SK-N-SH (cell line): ENCODE measurements around the gene MEI1. TPM values are rescaled to one million over a fixed set of nuclear protein-coding genes. Genes with fewer than 3 reads are reported as not detected.

Source experiments
- CTCF ChIA-PET: fragments of 300-600, 350-600 bp; formaldehyde crosslinking; extraction: SDS; loops from one replicate; lab custom pipeline; 2021; lab: Yijun Ruan, JAX
- POLR2A ChIA-PET: fragments of 350-600 bp; sonication (Branson Sonifier 250); formaldehyde crosslinking; extraction: SDS; loops from one replicate; lab custom pipeline; 2020; ENCODE audit warnings: antibody characterized with exemption, inconsistent platforms; lab: Yijun Ruan, JAX
- DNase-seq: peaks from one replicate; pipeline ENCODE4 v3.0.0; 2012
- H2AFZ ChIP-seq: fragments of 200-600 bp; sonication (generic); 2 replicates; pipeline ENCODE4 v1.8.1; 2016; ENCODE audit warnings: antibody characterized with exemption, mild to moderate bottlenecking, low read depth
- H3F3A ChIP-seq: fragments of 200-600 bp; sonication (generic); replicated peaks from 2 replicates; pipeline ENCODE3; 2016; ENCODE audit warnings: antibody characterized with exemption, mild to moderate bottlenecking; ENCODE audit not compliant: insufficient read depth
- H3K27ac ChIP-seq, 2 experiments: fragments of 200-500 bp in 1 of 2; fragments of 200-600 bp in 1 of 2; sonication (Bioruptor generic) in 1 of 2; sonication (generic), shearing (Covaris generic) in 1 of 2; 2 replicates each; pipeline versions ENCODE4 v1.5.1 to v1.6.1; 2014 to 2016; ENCODE audit warnings: low read depth in 2 of 2, inconsistent platforms in 1 of 2, low read length in 1 of 2, mild to moderate bottlenecking in 1 of 2, mixed read lengths in 1 of 2
- H3K27me3 ChIP-seq: fragments of 200-600 bp; sonication (generic), shearing (Covaris generic); 2 replicates; pipeline ENCODE4 v1.6.1; 2016; ENCODE audit warnings: mixed run types; ENCODE audit not compliant: insufficient read depth
- H3K36me3 ChIP-seq, 2 experiments: fragments of 200-500 bp in 1 of 2; fragments of 200-600 bp in 1 of 2; sonication (Bioruptor generic) in 1 of 2; sonication (generic) in 1 of 2; replicated peaks in 1 of 2; 2 replicates each; pipeline versions ENCODE3 to v1.5.1; 2014 to 2016; ENCODE audit warnings: low read length in 1 of 2, mild to moderate bottlenecking in 1 of 2; ENCODE audit not compliant: insufficient read depth in 2 of 2, control insufficient read depth in 1 of 2
- H3K4me1 ChIP-seq, 2 experiments: fragments of 200-500 bp in 1 of 2; fragments of 200-600 bp in 1 of 2; sonication (Bioruptor generic) in 1 of 2; sonication (generic), shearing (Covaris generic) in 1 of 2; 2 replicates each; pipeline versions ENCODE4 v1.5.1 to v1.6.1; 2014 to 2016; ENCODE audit warnings: low read depth in 1 of 2, low read length in 1 of 2, mixed run types in 1 of 2; ENCODE audit not compliant: insufficient read depth in 2 of 2, control insufficient read depth in 1 of 2
- H3K4me2 ChIP-seq: fragments of 200-600 bp; sonication (generic), shearing (Covaris generic); 2 replicates; pipeline ENCODE4 v1.6.1; 2017; ENCODE audit warnings: mixed run types
- H3K4me3 ChIP-seq, 2 experiments: fragments of 200-500 bp in 1 of 2; fragments of 200-600 bp in 1 of 2; sonication (Bioruptor generic) in 1 of 2; sonication (generic), shearing (Covaris generic) in 1 of 2; 2 replicates each; pipeline versions ENCODE4 v1.5.1 to v1.8.1; 2014 to 2016; ENCODE audit warnings: low read depth in 2 of 2, inconsistent platforms in 1 of 2, low read length in 1 of 2, mild to moderate bottlenecking in 1 of 2, mixed read lengths in 1 of 2, moderate library complexity in 1 of 2
- H3K79me2 ChIP-seq: fragments of 200-600 bp; sonication (generic); 2 replicates; pipeline ENCODE4 v1.8.1; 2017; ENCODE audit warnings: mild to moderate bottlenecking; ENCODE audit not compliant: insufficient read depth
- H3K9ac ChIP-seq: fragments of 200-600 bp; sonication (generic); 2 replicates; pipeline ENCODE4 v1.6.1; 2017; ENCODE audit warnings: mixed run types
- H3K9me2 ChIP-seq: fragments of 200-600 bp; sonication (generic); 2 replicates; pipeline ENCODE4 v1.6.1; 2017; ENCODE audit warnings: mixed run types
- H3K9me3 ChIP-seq: fragments of 200-600 bp; sonication (generic); 2 replicates; pipeline ENCODE4 v1.6.1; 2017; ENCODE audit warnings: mixed run types, mild to moderate bottlenecking, moderate library complexity
- H4K20me1 ChIP-seq: fragments of 200-600 bp; sonication (generic); 2 replicates; pipeline ENCODE4 v1.6.1; 2017; ENCODE audit warnings: mild to moderate bottlenecking, mixed run types; ENCODE audit not compliant: insufficient read depth
- ELF1 ChIP-seq: IDR thresholded peaks from 2 replicates; pipeline ENCODE4 v1.4.0; 2012
- EP300 ChIP-seq, 2 experiments: IDR thresholded peaks; 2 replicates each; pipeline versions ENCODE4 v1.4.0 to v1.6.1; 2012; ENCODE audit warnings: borderline replicate concordance in 1 of 2, low read depth in 1 of 2, low read length in 1 of 2
- FOSL2 ChIP-seq: IDR thresholded peaks from 2 replicates; pipeline ENCODE4 v1.4.0; 2012; ENCODE audit warnings: low read depth, mild to moderate bottlenecking, moderate library complexity, borderline replicate concordance
- FOXM1 ChIP-seq: IDR thresholded peaks from 2 replicates; pipeline ENCODE4 v1.4.0; 2012; ENCODE audit warnings: low read depth, mild to moderate bottlenecking
- IRF3 ChIP-seq: fragments of 150-350 bp; IDR thresholded peaks from 2 replicates; pipeline ENCODE4 v1.6.1; 2016; ENCODE audit warnings: mild to moderate bottlenecking, low read depth, low read length
- JUND ChIP-seq: IDR thresholded peaks from 2 replicates; pipeline ENCODE4 v1.4.0; 2012
- MAX ChIP-seq: IDR thresholded peaks from 2 replicates; pipeline ENCODE4 v1.4.0; 2012; ENCODE audit warnings: low read depth
- MEF2A ChIP-seq: IDR thresholded peaks from 2 replicates; pipeline ENCODE4 v1.4.0; 2012; ENCODE audit warnings: low read depth, borderline replicate concordance
- NFIC ChIP-seq: IDR thresholded peaks from 2 replicates; pipeline ENCODE4 v1.4.0; 2012; ENCODE audit warnings: borderline replicate concordance
- NRF1 ChIP-seq: IDR thresholded peaks from 2 replicates; pipeline ENCODE4 v1.6.1; 2012; ENCODE audit warnings: low read depth, mild to moderate bottlenecking, low read length
- REST ChIP-seq: IDR thresholded peaks from 2 replicates; pipeline ENCODE4 v1.6.1; 2012; ENCODE audit warnings: mild to moderate bottlenecking, low read depth, low read length, moderate library complexity
- RFX5 ChIP-seq: IDR thresholded peaks from 2 replicates; pipeline ENCODE4 v1.6.1; 2012; ENCODE audit warnings: mild to moderate bottlenecking, improper control_type of control experiment, low read length
- SIN3A ChIP-seq: IDR thresholded peaks from 2 replicates; pipeline ENCODE4 v1.6.1; 2012; ENCODE audit warnings: low read depth, mild to moderate bottlenecking, low read length, moderate library complexity, borderline replicate concordance
- SMC3 ChIP-seq: IDR thresholded peaks from 2 replicates; pipeline ENCODE4 v1.6.1; 2012; ENCODE audit warnings: low read depth, low read length, improper control_type of control experiment
- TCF12 ChIP-seq: IDR thresholded peaks from 2 replicates; pipeline ENCODE4 v1.4.0; 2012
- TEAD4 ChIP-seq: IDR thresholded peaks from 2 replicates; pipeline ENCODE4 v1.4.0; 2012; ENCODE audit warnings: mild to moderate bottlenecking, borderline replicate concordance; ENCODE audit not compliant: insufficient read depth
- USF1 ChIP-seq: IDR thresholded peaks from 2 replicates; pipeline ENCODE4 v1.4.0; 2012; ENCODE audit warnings: low read depth, borderline replicate concordance
- YY1 ChIP-seq: IDR thresholded peaks from 2 replicates; pipeline ENCODE4 v1.4.0; 2012; ENCODE audit warnings: low read depth, mild to moderate bottlenecking
- ZBTB33 ChIP-seq: IDR thresholded peaks from 2 replicates; pipeline ENCODE4 v1.4.0; 2012; ENCODE audit warnings: low read depth, borderline replicate concordance
- WGBS: methylation state at CpG from one replicate; pipeline ENCODE4 v1.1.6; 2017; ENCODE audit warnings: low lambda C conversion rate; 5-methylcytosine and 5-hydroxymethylcytosine counted together
- polyA plus RNA-seq, 3 experiments: library from polyadenylated mRNA; depleted of rRNA; stranded (reverse); fragments of >200 nt; gene quantifications; 2 replicates each; pipeline ENCODE4 v1.2.3, GENCODE V29; 2012

MEI1 gene
- polyA plus RNA-seq, 1 of the 3 experiments (the other 2 are of a cell fraction): not detected

- no peak for TF ChIP-seq MAX
- no peak for TF ChIP-seq IRF3
- TF ChIP-seq JUND: no peak
- TF ChIP-seq NFIC: no peak
- no peak for TF ChIP-seq SMC3
- no peak for TF ChIP-seq EP300 (IDR thresholded peaks at IDR 0.05; ENCODE audit: borderline replicate concordance in 1 of 2, low read depth in 1 of 2, low read length in 1 of 2)
- no peak for TF ChIP-seq YY1
- no peak for TF ChIP-seq FOSL2
- no peak for TF ChIP-seq TEAD4
- TF ChIP-seq REST: no peak
- no peak for TF ChIP-seq SIN3A
- no peak for TF ChIP-seq ELF1
- TF ChIP-seq TCF12: no peak
- TF ChIP-seq RFX5: no peak
- no peak for TF ChIP-seq MEF2A
- no peak for TF ChIP-seq NRF1
- TF ChIP-seq ZBTB33: no peak
- TF ChIP-seq FOXM1: no peak
- no peak for TF ChIP-seq USF1
- no peak overlapping the region for H3K27ac ChIP-seq
- no peak for DNase-seq
- H4K20me1 ChIP-seq: no peaks in the 10 kb centered on the region
- no peaks in the 10 kb centered on the region for H3K79me2 ChIP-seq
- H3K4me3 ChIP-seq: no peak overlapping the region
- H3K9me2 ChIP-seq: no peaks in the 10 kb centered on the region
- H3K9ac ChIP-seq: no peak overlapping the region
- no peaks in the 10 kb centered on the region for H3K27me3 ChIP-seq
- no peaks in the 10 kb centered on the region for H3K4me1 ChIP-seq
- ChIA-PET POLR2A (no interaction called here), CTCF (no interaction called here)
- H3K4me2 ChIP-seq: no peak overlapping the region
- no peak overlapping the region for H2AFZ ChIP-seq
- H3F3A ChIP-seq: no peaks in the 10 kb centered on the region
- WGBS: 80% methylated on average over 1 of the region's 1 CpG
- peaks cover 16 to 35% of the 10 kb centered on the region in 2 experiments for H3K36me3 ChIP-seq
- no peaks in the 10 kb centered on the region for H3K9me3 ChIP-seq
These were observed 39.4 kb upstream of the MEI1 start for GRCh38 chr22:41659941-41660340.
